HepG2 (cell line): ENCODE data around the gene RBFOX1. TPM values are rescaled to one million over a fixed set of nuclear protein-coding genes. Genes with fewer than 3 reads are reported as not detected.

ENCODE experiments used
- ATAC-seq: fragments of 200-7000 bp; cut with Tn5 transposase; 3 replicates; pipeline ENCODE4 v1.9.1; 2020; ENCODE audit warnings: mild to moderate bottlenecking, moderate library complexity
- BruUV-seq: library from RNA; stranded (reverse); fragments of 400-500 nt; replicated peaks from 2 replicates; lab custom pipeline; 2021; lab: Mats Ljungman, UMichigan
- CTCF ChIA-PET: fragments of 300-600 bp; formaldehyde crosslinking; extraction: SDS; loops from one replicate; lab custom pipeline; 2021; ENCODE audit warnings: low total read pairs, inconsistent platforms, low intra/inter-chr PET ratio; lab: Yijun Ruan, JAX
- POLR2A ChIA-PET: fragments of 350-600 bp; sonication (Branson Sonifier 250); formaldehyde crosslinking; loops from one replicate; lab custom pipeline; 2020; ENCODE audit warnings: antibody characterized with exemption, inconsistent platforms; lab: Yijun Ruan, JAX
- DNase-seq: peaks from one replicate; pipeline ENCODE4 v3.0.0-alpha.2; 2015; ENCODE audit warnings: low spot score
- FAIRE-seq: peaks from 3 replicates; lab custom pipeline; 2011; peaks lifted over from hg19 to GRCh38; lab: Jason Lieb, UNC
- H2AFZ ChIP-seq: one replicate; pipeline ENCODE4 v1.6.1; 2011; ENCODE audit warnings: low read length, inconsistent platforms
- H3K27ac ChIP-seq: fragments of 300-600 bp; 3 replicates; pipeline ENCODE4 v1.8.0; 2011; ENCODE audit warnings: mixed run types, mild to moderate bottlenecking, mixed read lengths, low read length, inconsistent platforms; ENCODE audit not compliant: insufficient read depth; ENCODE audit errors: extremely low read length
- H3K27me3 ChIP-seq, 2 experiments: fragments of 200-600 bp in 1 of 2; 2 replicates in 1 of 2; 3 replicates in 1 of 2; pipeline versions ENCODE4 v1.6.0 to v1.8.0; 2011; ENCODE audit warnings: low read length in 2 of 2, mild to moderate bottlenecking in 2 of 2, moderate library complexity in 2 of 2, inconsistent platforms in 1 of 2; ENCODE audit not compliant: insufficient read depth in 2 of 2, control insufficient read depth in 1 of 2
- H3K36me3 ChIP-seq, 2 experiments: fragments of 200-600 bp in 1 of 2; replicated peaks in 1 of 2; 2 replicates in 1 of 2; 3 replicates in 1 of 2; pipeline versions ENCODE4 v1.5.1 to v1.8.0; 2011; ENCODE audit warnings: low read length in 2 of 2, inconsistent platforms in 1 of 2; ENCODE audit not compliant: insufficient read depth in 2 of 2, control insufficient read depth in 1 of 2
- H3K4me1 ChIP-seq: 2 replicates; pipeline ENCODE4 v1.5.1; 2012; ENCODE audit warnings: low read length, inconsistent platforms; ENCODE audit not compliant: insufficient read depth
- H3K4me2 ChIP-seq: 2 replicates; pipeline ENCODE4 v1.6.0; 2011; ENCODE audit warnings: low read depth, low read length, inconsistent platforms
- H3K4me3 ChIP-seq, 3 experiments: fragments of 200-600 bp in 1 of 3; sonication (generic), shearing (Covaris generic) in 1 of 3; replicated peaks in 1 of 3; 2 replicates each; pipeline ENCODE4 v1.5.1; 2011 to 2016; ENCODE audit warnings: low read length in 3 of 3, inconsistent platforms in 2 of 3, low read depth in 2 of 3, mild to moderate bottlenecking in 2 of 3, control low read depth in 1 of 3, mixed read lengths in 1 of 3; ENCODE audit not compliant: insufficient read depth in 1 of 3
- H3K79me2 ChIP-seq: one replicate; pipeline ENCODE4 v1.6.1; 2011; ENCODE audit warnings: low read length, inconsistent platforms; ENCODE audit not compliant: insufficient read depth
- H3K9ac ChIP-seq: 2 replicates; pipeline ENCODE4 v1.6.0; 2011; ENCODE audit warnings: mild to moderate bottlenecking, low read depth, low read length, inconsistent platforms; ENCODE audit not compliant: insufficient read depth
- H3K9me3 ChIP-seq: 2 replicates; pipeline ENCODE4 v1.5.1; 2012; ENCODE audit warnings: mild to moderate bottlenecking, low read length
- H4K20me1 ChIP-seq: 2 replicates; pipeline ENCODE4 v1.6.0; 2011; ENCODE audit warnings: inconsistent platforms, mild to moderate bottlenecking, low read length, moderate library complexity; ENCODE audit not compliant: insufficient read depth
- CC2D1A ChIP-seq: sonication (generic); formaldehyde crosslinking; IDR thresholded peaks from 2 replicates; pipeline ENCODE4 v1.8.1; 2023; ENCODE audit warnings: mild to moderate bottlenecking, missing genetic modification reagents
- GTF3A ChIP-seq: sonication (generic); formaldehyde crosslinking; conservative IDR thresholded peaks from 2 replicates; pipeline ENCODE4 v1.4.0; 2020; ENCODE audit warnings: mild to moderate bottlenecking, missing genetic modification reagents
- KDM1A ChIP-seq: IDR thresholded peaks from 2 replicates; pipeline ENCODE4 v1.6.1; 2016; ENCODE audit warnings: missing compliant biosample characterization
- KMT2B ChIP-seq: IDR thresholded peaks from 2 replicates; pipeline ENCODE4 v1.6.1; 2016; ENCODE audit warnings: missing genetic modification reagents, missing compliant biosample characterization
- NR2F6 ChIP-seq, 2 experiments: IDR thresholded peaks; 2 replicates each; pipeline ENCODE4 v1.6.1; 2016; ENCODE audit warnings: antibody characterized with exemption in 1 of 2, mild to moderate bottlenecking in 1 of 2
- PHB2 ChIP-seq: fragments of 450-650 bp; IDR thresholded peaks from 2 replicates; pipeline ENCODE4 v1.6.1; 2018; ENCODE audit not compliant: partially characterized antibody
- RNF2 ChIP-seq: fragments of 450-650 bp; conservative IDR thresholded peaks from 2 replicates; pipeline ENCODE4 v1.6.1; 2016; ENCODE audit warnings: low read depth
- RXRA ChIP-seq: sonication (generic); formaldehyde crosslinking; IDR thresholded peaks from 2 replicates; pipeline ENCODE4 v1.5.1; 2020; ENCODE audit warnings: missing genetic modification reagents
- SIN3A ChIP-seq: IDR thresholded peaks from 2 replicates; pipeline ENCODE4 v1.6.1; 2011; ENCODE audit warnings: low read depth, mild to moderate bottlenecking, control low read depth, low read length, borderline replicate concordance
- SOX13 ChIP-seq, 3 experiments: fragments of 450-650 bp in 1 of 3; sonication (generic) in 1 of 3; formaldehyde crosslinking in 1 of 3; IDR thresholded peaks in 2 of 3; conservative IDR thresholded peaks in 1 of 3; 2 replicates each; pipeline versions ENCODE4 v1.5.0 to v1.6.1; 2016 to 2020; ENCODE audit warnings: antibody characterized with exemption in 1 of 3, mild to moderate bottlenecking in 1 of 3, missing compliant biosample characterization in 1 of 3, missing genetic modification reagents in 1 of 3, moderate library complexity in 1 of 3
- SRSF9 ChIP-seq: fragments of 200-400 bp; formaldehyde crosslinking; IDR thresholded peaks from 2 replicates; pipeline ENCODE4 v1.6.1; 2018; ENCODE audit warnings: borderline replicate concordance, mild to moderate bottlenecking, low read depth, low read length; ENCODE audit not compliant: insufficient read depth, poor library complexity, severe bottlenecking
- STAT5B ChIP-seq: sonication (generic); formaldehyde crosslinking; IDR thresholded peaks from 2 replicates; pipeline ENCODE4 v1.4.0; 2020; ENCODE audit warnings: missing genetic modification reagents
- ZBTB8A ChIP-seq: sonication (generic); formaldehyde crosslinking; IDR thresholded peaks from 2 replicates; pipeline ENCODE4 v1.4.0; 2020; ENCODE audit warnings: mild to moderate bottlenecking, low read depth, missing genetic modification reagents, borderline replicate concordance
- ZNF207 ChIP-seq: fragments of 450-650 bp; IDR thresholded peaks from 2 replicates; pipeline ENCODE4 v1.6.1; 2016; ENCODE audit warnings: antibody characterized with exemption, borderline replicate concordance
- ZNF879 ChIP-seq: sonication (generic); formaldehyde crosslinking; IDR thresholded peaks from 2 replicates; pipeline ENCODE4 v1.8.1; 2023; ENCODE audit warnings: missing genetic modification reagents
- WGBS: methylation state at CpG from one replicate; pipeline ENCODE4 v1.1.6; 2017; ENCODE audit warnings: low lambda C conversion rate; 5-methylcytosine and 5-hydroxymethylcytosine counted together
- in situ Hi-C: cut with HindIII; loops from 2 replicates; pipeline ENCODE4 v1.10.0; 2017; ENCODE audit warnings: low pct_unique_long_range_greater_than_20kb; ENCODE audit not compliant: extremely low pct_ligation_motif_present
- intact Hi-C: fragments of 100-400 bp; cut with micrococcal nuclease; formaldehyde crosslinking; loops from one replicate; pipeline ENCODE4 v1.10.0; 2022; ENCODE audit not compliant: unreplicated experiment
- polyA plus RNA-seq, 8 experiments: library from polyadenylated mRNA; depleted of rRNA in 3 of 8; stranded (reverse) in 7 of 8; unstranded in 1 of 8; fragments of >200 nt; fragmentation: Illumina TruSeq in 4 of 8; extraction: Trizol in 4 of 8; gene quantifications; 2 replicates each; pipeline versions ENCODE4 v1.2.1 to v1.2.3, GENCODE V29; 2011 to 2016; ENCODE audit warnings: low read depth in 4 of 8, missing spikeins in 1 of 8, mixed read lengths in 1 of 8; ENCODE audit not compliant: insufficient read depth in 1 of 8
- total RNA-seq, 5 experiments: library from RNA; depleted of rRNA; stranded (reverse); fragments of >200 nt; fragmentation: Illumina TruSeq; extraction: Trizol; gene quantifications; 2 replicates each; pipeline ENCODE4 v1.2.3, GENCODE V29; 2016; ENCODE audit warnings: low read depth in 1 of 5
- TF ChIP-seq, protein P1 (sequence below): sonication (generic); formaldehyde crosslinking; IDR thresholded peaks from 2 replicates; pipeline ENCODE4 v1.8.0; 2022; ENCODE audit warnings: mild to moderate bottlenecking, missing genetic modification reagents; ENCODE audit not compliant: insufficient replicate concordance
- TF ChIP-seq, protein P2 (sequence below): sonication (generic); formaldehyde crosslinking; IDR thresholded peaks from 2 replicates; pipeline ENCODE4 v1.5.0; 2020; ENCODE audit warnings: mild to moderate bottlenecking, missing genetic modification reagents, moderate library complexity
- TF ChIP-seq, protein P3 (sequence below): sonication (generic); formaldehyde crosslinking; IDR thresholded peaks from 2 replicates; pipeline ENCODE4 v1.5.0; 2020; ENCODE audit warnings: missing genetic modification reagents

RBFOX1 gene
- total and polyA plus RNA-seq, 2 of the 13 experiments (the other 11 are each of a cell fraction or from before 2014, with no cell fraction given), result not detected

DNA sequence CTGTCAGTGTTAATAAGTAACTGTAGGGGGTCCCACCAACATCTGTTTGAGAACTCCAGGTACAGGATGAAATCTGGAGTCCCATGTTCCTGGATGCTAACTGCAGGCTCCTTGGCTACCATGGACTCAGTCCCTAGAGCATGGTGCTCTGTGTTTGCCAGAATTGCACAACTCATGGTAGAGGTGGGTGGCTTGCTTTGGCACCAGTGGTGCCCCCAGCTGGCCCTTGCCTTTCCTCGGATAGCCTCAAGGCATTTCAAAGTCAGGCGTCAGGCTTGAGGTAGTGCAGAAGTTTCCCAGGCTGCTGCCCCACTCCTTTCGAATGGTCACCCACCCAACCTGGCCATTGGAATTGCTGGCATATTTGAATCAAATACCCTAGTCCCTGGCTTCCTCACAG is 179.9 kb downstream of the RBFOX1 start:
- Histone ChIP-seq H4K20me1 (no peaks in the 10 kb centered on the region), H3K79me2 (no peaks in the 10 kb centered on the region), H3K4me2 (no peak overlapping the region), H3K27me3 (no peaks in the 10 kb centered on the region), H3K36me3 (no peaks in the 10 kb centered on the region), H3K9me3 (peaks cover 12% of the 10 kb centered on the region), H3K9ac (no peak overlapping the region), H2AFZ (no peak overlapping the region), H3K4me3 (no peak overlapping the region), H3K4me1 (no peaks in the 10 kb centered on the region), H3K27ac (no peak overlapping the region)
- 26% methylated on average over 3 of the region's 3 CpGs for WGBS
- DNase-seq (no peak), FAIRE-seq (no peak), ATAC-seq (no peak)
- ChIA-PET POLR2A (no interaction called here), CTCF (no interaction called here)
- TF ChIP-seq RNF2, result no peak
- TF ChIP-seq STAT5B (CRISPR knock-in tag), result no peak
- TF ChIP-seq SOX13 (IDR thresholded peaks at IDR 0.05), result no peak
- TF ChIP-seq SOX13 (CRISPR knock-in tag; conservative IDR thresholded peaks at IDR 0.05 in 1 of 2, IDR thresholded peaks at IDR 0.05 in 1 of 2), result no peak
- TF ChIP-seq CC2D1A (CRISPR knock-in tag), result no peak
- TF ChIP-seq, protein P1, sequence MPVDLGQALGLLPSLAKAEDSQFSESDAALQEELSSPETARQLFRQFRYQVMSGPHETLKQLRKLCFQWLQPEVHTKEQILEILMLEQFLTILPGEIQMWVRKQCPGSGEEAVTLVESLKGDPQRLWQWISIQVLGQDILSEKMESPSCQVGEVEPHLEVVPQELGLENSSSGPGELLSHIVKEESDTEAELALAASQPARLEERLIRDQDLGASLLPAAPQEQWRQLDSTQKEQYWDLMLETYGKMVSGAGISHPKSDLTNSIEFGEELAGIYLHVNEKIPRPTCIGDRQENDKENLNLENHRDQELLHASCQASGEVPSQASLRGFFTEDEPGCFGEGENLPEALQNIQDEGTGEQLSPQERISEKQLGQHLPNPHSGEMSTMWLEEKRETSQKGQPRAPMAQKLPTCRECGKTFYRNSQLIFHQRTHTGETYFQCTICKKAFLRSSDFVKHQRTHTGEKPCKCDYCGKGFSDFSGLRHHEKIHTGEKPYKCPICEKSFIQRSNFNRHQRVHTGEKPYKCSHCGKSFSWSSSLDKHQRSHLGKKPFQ (CRISPR knock-in tag), result no peak
- no peak for TF ChIP-seq PHB2
- TF ChIP-seq NR2F6 (IDR thresholded peaks at IDR 0.05), result no peak
- TF ChIP-seq NR2F6 (CRISPR knock-in tag; IDR thresholded peaks at IDR 0.05), result no peak
- TF ChIP-seq KDM1A, result no peak
- TF ChIP-seq, protein P2, sequence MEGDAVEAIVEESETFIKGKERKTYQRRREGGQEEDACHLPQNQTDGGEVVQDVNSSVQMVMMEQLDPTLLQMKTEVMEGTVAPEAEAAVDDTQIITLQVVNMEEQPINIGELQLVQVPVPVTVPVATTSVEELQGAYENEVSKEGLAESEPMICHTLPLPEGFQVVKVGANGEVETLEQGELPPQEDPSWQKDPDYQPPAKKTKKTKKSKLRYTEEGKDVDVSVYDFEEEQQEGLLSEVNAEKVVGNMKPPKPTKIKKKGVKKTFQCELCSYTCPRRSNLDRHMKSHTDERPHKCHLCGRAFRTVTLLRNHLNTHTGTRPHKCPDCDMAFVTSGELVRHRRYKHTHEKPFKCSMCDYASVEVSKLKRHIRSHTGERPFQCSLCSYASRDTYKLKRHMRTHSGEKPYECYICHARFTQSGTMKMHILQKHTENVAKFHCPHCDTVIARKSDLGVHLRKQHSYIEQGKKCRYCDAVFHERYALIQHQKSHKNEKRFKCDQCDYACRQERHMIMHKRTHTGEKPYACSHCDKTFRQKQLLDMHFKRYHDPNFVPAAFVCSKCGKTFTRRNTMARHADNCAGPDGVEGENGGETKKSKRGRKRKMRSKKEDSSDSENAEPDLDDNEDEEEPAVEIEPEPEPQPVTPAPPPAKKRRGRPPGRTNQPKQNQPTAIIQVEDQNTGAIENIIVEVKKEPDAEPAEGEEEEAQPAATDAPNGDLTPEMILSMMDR (CRISPR knock-in tag), result no peak
- TF ChIP-seq KMT2B, result no peak
- TF ChIP-seq, protein P3, sequence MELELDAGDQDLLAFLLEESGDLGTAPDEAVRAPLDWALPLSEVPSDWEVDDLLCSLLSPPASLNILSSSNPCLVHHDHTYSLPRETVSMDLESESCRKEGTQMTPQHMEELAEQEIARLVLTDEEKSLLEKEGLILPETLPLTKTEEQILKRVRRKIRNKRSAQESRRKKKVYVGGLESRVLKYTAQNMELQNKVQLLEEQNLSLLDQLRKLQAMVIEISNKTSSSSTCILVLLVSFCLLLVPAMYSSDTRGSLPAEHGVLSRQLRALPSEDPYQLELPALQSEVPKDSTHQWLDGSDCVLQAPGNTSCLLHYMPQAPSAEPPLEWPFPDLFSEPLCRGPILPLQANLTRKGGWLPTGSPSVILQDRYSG (CRISPR knock-in tag), result no peak
- TF ChIP-seq SIN3A, result no peak
- TF ChIP-seq ZNF879 (CRISPR knock-in tag), result no peak
- no peak for TF ChIP-seq GTF3A
- TF ChIP-seq RXRA, result no peak
- no peak for TF ChIP-seq ZNF207
- TF ChIP-seq ZBTB8A (CRISPR knock-in tag), result no peak
- no peak for TF ChIP-seq SRSF9
- no TSS peak for BruUV-seq
- intact Hi-C loops, result no loop called here
- in situ Hi-C loops, result no loop called here
